Choroid plexus epithelial cell (primary cell): ENCODE measurements around the gene KIAA1671.

ENCODE experiments used
- DNase-seq: peaks from one replicate; pipeline ENCODE4 v3.0.0-alpha.2; 2010; ENCODE audit warnings: low read depth
- H3K4me3 ChIP-seq: 2 replicates; pipeline ENCODE4 v1.5.1; 2011; ENCODE audit warnings: low read depth, mild to moderate bottlenecking, control low read depth, low read length, moderate library complexity
- TF ChIP-seq, protein P1 (sequence below): conservative IDR thresholded peaks from 2 replicates; pipeline ENCODE4 v1.5.1; 2011; ENCODE audit warnings: low read depth, mild to moderate bottlenecking, control low read depth, inconsistent platforms, low read length, moderate library complexity

Gene KIAA1671

GRCh38 chr22:25059438-25059837 lies 106.9 kb downstream of the KIAA1671 start:
- TF ChIP-seq, protein P1, sequence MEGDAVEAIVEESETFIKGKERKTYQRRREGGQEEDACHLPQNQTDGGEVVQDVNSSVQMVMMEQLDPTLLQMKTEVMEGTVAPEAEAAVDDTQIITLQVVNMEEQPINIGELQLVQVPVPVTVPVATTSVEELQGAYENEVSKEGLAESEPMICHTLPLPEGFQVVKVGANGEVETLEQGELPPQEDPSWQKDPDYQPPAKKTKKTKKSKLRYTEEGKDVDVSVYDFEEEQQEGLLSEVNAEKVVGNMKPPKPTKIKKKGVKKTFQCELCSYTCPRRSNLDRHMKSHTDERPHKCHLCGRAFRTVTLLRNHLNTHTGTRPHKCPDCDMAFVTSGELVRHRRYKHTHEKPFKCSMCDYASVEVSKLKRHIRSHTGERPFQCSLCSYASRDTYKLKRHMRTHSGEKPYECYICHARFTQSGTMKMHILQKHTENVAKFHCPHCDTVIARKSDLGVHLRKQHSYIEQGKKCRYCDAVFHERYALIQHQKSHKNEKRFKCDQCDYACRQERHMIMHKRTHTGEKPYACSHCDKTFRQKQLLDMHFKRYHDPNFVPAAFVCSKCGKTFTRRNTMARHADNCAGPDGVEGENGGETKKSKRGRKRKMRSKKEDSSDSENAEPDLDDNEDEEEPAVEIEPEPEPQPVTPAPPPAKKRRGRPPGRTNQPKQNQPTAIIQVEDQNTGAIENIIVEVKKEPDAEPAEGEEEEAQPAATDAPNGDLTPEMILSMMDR, result no peak
- no peak for DNase-seq

DNA sequence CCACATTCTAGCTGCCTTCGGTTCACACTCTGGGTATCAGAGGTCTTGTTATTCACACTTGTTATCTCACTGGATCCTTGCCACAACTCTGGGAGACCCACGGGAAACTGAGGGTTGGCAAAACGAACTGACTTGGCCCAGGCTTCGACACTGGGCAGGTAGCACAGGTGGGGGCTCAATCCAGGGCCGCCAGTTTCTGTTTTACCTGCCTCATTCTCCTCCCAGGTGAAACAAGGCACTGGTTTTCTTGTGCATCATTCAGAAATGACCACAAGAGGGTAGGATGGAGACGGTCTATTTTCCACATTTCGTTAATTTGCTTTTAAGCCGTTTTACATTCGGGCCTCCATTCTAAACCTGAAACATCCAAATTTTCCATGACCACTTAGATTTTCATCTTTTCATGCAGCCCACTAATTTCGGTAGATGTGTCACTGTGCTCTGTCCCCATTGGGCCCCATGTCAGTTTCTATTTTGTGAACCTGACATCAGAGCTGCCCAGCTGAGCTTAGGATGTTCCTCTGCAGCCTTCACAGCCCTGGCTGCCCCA lies 108.1 kb downstream of the KIAA1671 start:
- TF ChIP-seq, protein P1, result peak; percentile 54
- peak; percentile 27 for DNase-seq
- H3K4me3 ChIP-seq, result no peak overlapping the region

More at GRCh38 chr22:25059438-25059837, 106.9 kb downstream of the KIAA1671 start:
- H3K4me3 ChIP-seq, result no peak overlapping the region

- no peak overlapping the region for H3K4me3 ChIP-seq
Measured at GRCh38 chr22:25061134-25061533, 108.6 kb downstream of the KIAA1671 start.

GRCh38 chr22:25061605-25062376 lies 109.3 kb downstream of the KIAA1671 start:
- no peak for DNase-seq
- no peak overlapping the region for H3K4me3 ChIP-seq
- TF ChIP-seq, protein P1, result no peak

More at GRCh38 chr22:25061134-25061533, 108.6 kb downstream of the KIAA1671 start:
- TF ChIP-seq, protein P1, result no peak
- no peak for DNase-seq

DNA sequence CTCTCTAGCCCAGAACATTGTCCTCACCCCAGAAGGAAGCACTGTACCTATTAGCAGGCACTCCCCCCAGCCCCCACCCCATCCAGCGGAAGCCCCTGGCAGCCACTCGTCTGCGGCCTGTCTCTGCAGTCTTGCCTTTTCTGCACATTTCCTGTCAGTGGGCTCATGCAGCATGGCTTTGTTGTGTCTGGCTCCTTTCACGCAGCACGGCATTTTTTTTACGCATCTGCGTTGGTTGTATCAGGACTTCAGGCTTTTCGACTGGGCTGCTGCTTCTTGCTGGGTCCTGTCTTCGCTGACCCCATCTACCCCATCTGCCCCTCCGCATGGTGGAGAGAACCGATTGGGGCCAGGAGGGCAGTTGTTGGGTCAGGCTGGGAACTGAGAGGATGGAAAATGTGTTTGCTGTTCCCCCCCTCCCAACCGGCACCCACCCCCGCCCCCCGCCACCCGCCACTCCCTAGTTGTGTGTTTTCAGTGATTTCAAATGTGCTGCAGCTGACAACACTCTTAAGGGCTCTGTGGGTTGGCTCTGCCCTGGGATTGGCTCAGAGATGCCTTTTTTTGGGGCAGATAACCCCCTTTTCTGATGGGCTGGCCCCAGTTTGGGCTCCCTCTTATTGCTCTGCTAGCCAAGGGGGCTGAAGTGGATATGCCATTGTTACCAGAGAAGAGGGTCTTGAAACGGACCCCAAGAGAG lies 110.0 kb downstream of the KIAA1671 start:
- TF ChIP-seq, protein P1, result no peak
- no peak for DNase-seq
- H3K4me3 ChIP-seq, result no peak overlapping the region

DNA sequence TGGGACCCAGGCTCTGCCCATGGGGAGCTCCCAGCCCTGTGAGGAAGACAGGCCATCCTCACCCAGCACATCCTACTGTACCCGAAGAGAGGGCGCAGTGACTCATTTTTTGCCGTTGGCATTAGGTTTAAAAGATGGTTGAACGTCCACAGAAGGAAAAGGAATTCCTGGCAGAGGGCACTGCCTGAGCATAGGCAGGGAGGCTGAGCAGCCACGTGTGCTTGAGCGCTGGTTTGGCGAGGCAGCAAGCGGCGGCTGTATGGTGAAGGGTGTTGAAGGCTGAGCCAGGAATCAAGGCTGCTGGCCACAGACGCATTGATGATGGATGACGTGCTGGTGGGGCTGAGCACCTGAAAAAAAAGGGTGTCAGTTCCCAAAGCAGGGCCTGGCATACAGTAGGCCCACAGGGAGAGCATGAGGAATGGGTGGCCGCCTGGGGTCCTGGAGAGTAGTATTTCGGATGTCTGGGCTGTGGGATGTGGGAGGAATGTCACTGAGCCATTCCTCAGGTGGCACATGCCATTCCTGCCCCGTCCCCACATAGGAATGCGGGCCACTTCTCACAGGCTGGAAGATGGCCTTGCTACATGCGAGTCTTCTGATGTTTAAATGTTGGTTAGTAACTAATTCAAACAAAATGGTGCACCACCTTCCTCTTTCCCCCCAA lies 112.5 kb downstream of the KIAA1671 start:
- no peak for DNase-seq
- TF ChIP-seq, protein P1, result no peak
- no peak overlapping the region for H3K4me3 ChIP-seq
